NCI-H774 (cell line): ENCODE measurements around the gene ADAM8.

Experiments
- DNase-seq: peaks from one replicate; lab custom pipeline; 2025; lab: John Stamatoyannopoulos, UW

Gene ADAM8

GRCh38 chr10:133281628-133282372, 5.1 kb upstream of the ADAM8 start:
- no peak for DNase-seq

GRCh38 chr10:133281084-133281483, 4.4 kb upstream of the ADAM8 start:
- no peak for DNase-seq

GRCh38 chr10:133280391-133281059, 3.9 kb upstream of the ADAM8 start:
- DNase-seq = no peak

- DNase-seq = no peak
These were observed 2.9 kb upstream of the ADAM8 start for GRCh38 chr10:133279326-133280226.

- no peak for DNase-seq
These were observed 2.1 kb upstream of the ADAM8 start for GRCh38 chr10:133278577-133279265.

- no peak for DNase-seq
These were observed 1.4 kb upstream of the ADAM8 start for GRCh38 chr10:133277993-133278576.

GRCh38 chr10:133277277-133277992, 767 bp upstream of the ADAM8 start:
- DNase-seq = no peak

- DNase-seq = no peak
These were observed 601 bp downstream of the ADAM8 start for GRCh38 chr10:133276100-133276434.

- DNase-seq = no peak
These were observed 980 bp downstream of the ADAM8 start for GRCh38 chr10:133275684-133276092.

GRCh38 chr10:133274751-133275683, 1.7 kb downstream of the ADAM8 start:
- DNase-seq = no peak

GRCh38 chr10:133273534-133274143, 3.0 kb downstream of the ADAM8 start:
- no peak for DNase-seq

GRCh38 chr10:133272964-133273420, 3.7 kb downstream of the ADAM8 start:
- DNase-seq = no peak

- DNase-seq = no peak
These were observed 4.2 kb downstream of the ADAM8 start for GRCh38 chr10:133272301-133272963.

GRCh38 chr10:133271521-133272300, 5.0 kb downstream of the ADAM8 start:
- no peak for DNase-seq

GRCh38 chr10:133270773-133271297, 5.8 kb downstream of the ADAM8 start:
- no peak for DNase-seq

GRCh38 chr10:133270204-133270603, 6.5 kb downstream of the ADAM8 start:
- DNase-seq = no peak

GRCh38 chr10:133269367-133269766, 7.3 kb downstream of the ADAM8 start:
- DNase-seq = no peak

- no peak for DNase-seq
These were observed 8.1 kb downstream of the ADAM8 start for GRCh38 chr10:133268532-133268931.
